ENCODE measurements around the gene BDKRB2.

BDKRB2 gene

DNA sequence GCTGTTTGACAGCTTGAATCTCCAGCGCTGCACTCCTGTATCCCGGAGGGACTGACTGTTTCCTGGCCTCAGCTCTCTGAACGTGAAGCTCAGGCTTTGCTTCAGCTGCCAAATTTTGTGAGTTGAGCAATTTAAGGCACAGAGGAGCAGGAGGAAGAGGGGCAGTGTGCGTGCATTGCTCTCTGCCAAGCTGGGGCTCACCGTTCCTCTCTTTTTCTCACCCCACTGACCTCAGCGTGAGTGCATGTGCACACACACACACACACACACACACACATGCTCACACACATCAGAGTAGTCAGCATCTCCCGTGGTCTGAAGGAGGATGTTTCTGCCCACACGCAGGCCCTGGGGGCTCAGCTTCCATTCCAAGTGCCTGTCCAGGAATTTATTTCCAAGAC lies 27.8 kb upstream of the BDKRB2 start:
- no peak for DNase-seq (ENCODE audit: low spot score)

DNA sequence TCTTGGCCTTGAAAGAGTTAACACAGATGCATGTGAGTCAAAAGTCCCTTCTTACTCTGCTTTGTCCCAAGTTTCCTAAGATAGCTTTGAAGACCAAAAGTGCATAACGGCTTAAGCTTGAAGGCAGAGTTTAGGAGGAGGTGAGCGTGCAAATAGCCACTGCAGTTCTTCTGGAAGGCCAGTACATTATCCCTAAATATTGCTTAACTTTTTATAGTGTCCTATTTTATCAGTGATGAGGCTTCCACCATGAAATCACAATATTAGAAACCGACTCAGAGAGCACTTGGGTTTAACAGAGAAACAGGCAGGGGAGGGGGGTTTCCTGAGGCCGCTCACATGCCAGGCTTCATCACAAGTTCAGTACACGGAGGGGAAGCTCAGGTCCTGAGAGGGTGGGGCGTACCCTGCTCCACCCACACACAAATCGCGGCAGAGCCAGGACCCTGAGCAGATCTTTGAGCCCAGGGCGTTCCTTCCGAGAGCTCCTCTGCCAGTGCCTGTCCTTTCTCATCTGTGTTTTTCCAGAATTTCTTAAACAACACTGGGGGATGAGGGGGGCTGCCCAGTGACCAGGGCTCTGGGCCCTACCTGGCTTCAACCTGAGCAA lies 26.8 kb upstream of the BDKRB2 start:
- DNase-seq (ENCODE audit: low spot score), result no peak

DNA sequence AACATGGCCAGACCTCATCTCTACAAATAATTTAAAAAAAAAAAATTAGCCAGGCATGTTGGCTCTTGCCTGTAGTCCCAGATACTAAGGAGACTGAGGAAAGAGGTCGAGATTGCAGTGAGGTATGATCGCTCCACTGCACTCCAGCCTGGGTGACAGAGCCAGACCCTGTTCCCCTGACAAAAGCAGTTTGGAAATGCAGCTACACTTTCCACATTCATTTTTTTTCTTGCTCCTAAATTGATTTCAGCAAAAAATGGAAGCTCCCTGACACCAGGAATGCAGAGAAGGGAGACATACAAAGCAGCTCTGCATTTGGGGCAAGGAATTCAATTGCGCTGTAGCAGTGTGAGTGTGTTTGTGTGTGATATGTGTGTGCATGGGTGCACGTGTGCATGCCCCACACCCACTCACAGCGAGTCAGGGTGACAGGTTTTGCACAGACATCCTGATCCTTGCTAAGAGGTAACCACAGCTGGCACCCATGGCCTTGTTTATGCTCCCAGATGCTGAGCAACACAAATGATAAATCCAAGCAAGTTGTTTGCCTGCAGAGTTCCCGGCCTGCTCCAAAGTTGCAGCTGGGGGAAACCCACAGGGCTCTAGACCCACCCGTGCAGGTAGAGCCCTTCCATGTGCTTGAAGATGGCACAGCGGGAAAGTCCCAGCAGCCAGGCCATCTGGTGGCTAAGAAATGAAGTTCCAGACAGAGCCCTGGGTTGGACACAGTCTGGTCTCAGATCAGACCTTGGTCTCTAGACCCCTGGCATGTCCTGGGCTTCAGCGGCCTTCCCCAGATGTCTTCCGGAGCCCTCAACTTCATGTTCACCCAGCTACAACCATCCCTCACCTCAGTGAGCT lies 25.9 kb upstream of the BDKRB2 start:
- no peak for DNase-seq (ENCODE audit: low spot score)

DNA sequence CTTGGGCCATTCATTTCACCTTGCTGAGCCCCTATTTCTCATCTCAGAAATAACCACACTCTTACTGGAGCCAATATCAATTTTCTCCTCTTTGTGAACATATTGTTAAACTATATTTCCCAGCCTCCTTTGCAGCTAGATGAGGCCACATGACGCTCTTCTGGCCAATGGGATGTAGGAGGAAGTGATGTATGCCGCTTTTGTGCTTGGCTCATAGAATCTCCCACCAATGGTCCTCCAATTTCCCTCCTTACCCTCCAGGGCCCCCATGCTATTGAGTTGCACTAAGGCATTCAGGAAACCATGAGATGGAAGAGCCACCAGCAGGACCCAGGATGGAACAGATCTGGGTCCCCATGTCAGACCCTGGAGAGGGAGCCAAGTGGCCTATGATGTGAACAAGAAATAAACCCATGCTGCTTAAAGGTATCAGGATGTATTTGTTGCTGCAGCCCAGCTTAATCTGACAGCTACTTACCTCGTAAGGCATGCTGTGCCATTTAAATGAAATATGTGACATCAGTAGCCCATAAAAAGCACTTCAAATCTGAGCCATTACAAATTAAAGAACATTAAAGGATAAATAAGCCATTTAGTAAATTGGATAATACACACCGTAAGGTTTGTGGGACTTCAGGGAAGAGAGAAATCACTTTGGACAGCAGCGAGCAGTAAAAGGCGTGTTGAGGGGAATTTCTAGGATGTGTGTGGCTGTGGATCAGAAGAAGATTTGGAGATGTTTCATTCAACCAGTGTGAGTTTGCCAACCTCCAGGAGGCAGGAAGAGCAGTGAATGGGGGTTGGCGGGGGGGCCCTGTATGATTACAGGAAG lies 24.4 kb upstream of the BDKRB2 start:
- DNase-seq (ENCODE audit: low spot score), result no peak

DNA sequence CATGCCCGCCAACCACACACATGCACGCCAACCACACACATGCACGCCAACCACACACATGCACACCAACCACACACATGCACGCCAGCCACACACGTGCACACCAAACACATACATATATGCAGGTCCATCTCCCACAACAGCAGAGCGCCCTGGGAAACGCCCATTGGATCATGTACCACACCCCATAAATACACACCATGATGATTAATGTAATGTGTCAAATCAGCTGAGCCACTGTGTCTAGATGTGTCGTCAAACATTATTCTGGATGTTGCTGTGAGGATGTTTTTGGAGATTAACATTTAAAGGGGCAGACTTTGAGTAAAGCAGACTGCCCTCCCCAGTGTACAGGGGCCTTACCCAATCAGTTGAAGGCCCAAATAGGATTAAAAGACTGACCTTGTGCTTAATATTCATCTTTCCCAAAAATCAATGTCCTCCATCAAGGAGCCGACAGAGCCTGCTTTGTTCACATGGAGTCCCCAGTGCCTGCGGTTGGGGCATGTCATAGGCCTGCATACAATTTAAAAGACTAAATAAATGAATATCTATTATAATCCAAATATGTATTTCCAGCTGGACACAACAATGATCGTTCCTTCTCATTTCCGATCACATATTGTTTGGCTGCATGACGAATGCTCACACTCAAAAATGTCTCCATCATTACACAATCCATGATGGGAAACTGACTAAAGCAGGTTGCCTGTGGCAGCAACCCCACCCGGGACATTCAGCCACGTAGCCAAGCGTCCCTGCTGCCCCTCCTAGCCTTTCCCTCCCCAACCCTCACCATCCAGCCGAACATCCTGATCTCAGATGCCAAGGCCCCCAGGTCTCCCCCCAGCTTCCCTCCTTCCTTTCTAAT lies 23.2 kb upstream of the BDKRB2 start:
- no peak for DNase-seq (ENCODE audit: low spot score)

DNA sequence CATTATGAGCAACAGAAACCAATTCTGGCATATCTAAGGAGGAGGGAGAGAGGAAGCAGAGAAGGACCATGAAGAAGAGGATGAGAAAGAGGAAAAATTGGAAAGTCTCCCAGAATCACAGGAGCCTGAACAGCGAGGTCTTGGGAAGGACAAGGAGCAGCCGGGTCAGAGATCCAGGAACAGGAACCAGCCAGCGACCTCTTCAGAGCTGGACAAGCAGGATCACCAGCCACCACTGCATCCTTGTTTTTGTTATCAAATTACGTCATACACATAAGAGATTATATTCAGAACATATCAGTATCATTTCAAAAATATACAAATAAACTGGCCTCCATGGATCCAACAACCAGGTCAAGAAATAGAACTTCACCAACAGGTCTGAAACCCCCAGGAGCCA lies 22.1 kb upstream of the BDKRB2 start:
- DNase-seq (ENCODE audit: low spot score), result no peak

DNA sequence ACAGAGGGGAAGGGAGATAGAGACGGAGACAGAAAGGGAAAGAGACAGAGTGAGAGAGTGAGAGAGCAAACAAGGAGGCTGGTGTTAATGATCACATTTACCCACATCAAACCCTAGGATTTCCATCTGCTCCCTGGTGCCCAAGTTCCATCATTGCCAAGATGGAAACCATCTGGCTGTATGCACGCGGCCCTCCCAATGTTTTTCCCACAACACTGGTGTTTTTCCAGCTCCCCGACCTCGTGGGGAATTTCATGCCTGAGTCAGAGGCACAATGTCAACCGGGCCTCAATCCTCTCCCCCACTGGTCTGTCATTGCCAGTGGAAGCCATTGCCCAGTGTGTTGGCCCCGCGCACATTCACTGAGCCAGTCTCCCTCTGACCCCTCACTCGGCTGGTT lies 19.9 kb upstream of the BDKRB2 start:
- DNase-seq (ENCODE audit: low spot score), result no peak

DNA sequence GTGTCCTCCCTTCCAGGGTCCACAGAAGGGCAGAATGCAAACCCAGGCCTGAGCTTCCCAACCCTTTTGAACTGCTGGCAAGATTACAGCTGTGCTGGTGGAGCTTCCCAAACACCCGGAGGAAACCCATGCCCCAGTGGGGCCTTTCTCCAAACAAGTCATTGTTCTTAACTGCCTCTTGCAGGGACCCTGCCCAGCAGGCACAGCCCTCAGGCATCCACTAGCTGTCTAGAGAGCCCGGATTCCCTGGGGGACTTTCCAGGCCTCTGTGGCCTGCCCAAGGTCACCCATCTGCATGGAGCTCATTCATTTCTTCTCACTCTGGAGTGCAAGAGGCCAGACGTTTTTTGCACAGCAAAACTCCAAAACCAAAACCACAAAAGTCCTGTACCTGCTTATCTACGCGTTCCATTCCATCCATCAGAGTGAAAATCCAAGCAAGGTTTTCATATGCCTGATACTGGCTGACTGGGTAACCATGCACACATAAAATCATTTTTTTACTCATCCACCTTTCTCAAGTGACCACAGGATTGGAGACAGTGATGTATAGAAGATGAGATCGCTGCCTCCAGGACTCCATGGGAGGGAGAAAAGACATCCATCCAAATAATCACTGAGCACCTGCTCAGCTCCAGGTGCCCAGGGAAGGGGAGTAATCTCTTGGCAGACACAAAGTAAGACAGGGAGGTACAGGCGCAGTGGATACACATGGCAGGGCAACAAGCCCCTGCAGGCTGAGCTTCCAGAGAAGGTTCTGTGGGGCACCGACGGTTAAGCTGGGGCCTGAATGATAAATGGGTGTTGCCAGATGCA lies 17.2 kb upstream of the BDKRB2 start:
- peak; percentile 18 for DNase-seq (ENCODE audit: low spot score)

DNA sequence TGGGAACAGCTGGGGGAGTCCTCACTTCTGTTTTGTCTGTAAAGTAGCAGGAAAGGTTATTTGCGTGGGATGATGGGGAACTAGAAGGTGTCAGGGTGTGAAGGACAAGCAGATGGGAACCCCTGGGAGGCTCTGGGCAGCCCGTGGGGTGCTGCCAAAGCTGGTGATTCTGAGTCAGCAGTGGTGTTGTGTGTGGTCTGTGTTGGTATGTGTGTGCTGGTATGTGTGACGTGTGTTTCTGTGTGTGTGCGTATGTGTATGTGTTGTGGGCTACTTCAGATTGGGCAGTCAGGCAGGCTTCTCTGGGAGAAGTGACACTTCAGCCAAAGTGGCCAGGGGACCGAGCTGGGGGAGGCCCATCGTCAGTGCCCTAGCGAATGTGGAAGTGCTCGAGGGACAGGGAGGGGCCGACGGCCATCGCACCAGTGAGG lies 15.3 kb upstream of the BDKRB2 start:
- no peak for DNase-seq (ENCODE audit: low spot score)

DNA sequence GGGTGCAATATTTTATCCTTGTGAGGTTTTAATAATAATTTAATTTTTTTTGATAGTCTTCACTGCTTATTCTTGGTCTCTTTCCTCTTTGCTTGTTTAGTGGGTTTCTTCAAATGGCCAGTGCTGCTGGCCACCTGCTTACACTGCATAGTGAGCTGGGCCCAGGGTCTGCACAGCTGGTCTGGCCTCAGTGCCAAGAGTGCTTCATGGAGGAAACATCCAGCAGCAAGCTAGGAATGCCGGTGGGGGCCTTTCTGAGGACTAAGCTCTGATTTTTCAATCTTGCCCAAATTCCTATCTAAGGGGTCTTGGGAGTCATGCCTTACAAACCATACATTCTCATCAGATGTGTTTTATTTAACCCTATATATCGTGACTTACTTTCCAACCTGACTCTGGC lies 13.3 kb upstream of the BDKRB2 start:
- DNase-seq (ENCODE audit: low spot score), result no peak

DNA sequence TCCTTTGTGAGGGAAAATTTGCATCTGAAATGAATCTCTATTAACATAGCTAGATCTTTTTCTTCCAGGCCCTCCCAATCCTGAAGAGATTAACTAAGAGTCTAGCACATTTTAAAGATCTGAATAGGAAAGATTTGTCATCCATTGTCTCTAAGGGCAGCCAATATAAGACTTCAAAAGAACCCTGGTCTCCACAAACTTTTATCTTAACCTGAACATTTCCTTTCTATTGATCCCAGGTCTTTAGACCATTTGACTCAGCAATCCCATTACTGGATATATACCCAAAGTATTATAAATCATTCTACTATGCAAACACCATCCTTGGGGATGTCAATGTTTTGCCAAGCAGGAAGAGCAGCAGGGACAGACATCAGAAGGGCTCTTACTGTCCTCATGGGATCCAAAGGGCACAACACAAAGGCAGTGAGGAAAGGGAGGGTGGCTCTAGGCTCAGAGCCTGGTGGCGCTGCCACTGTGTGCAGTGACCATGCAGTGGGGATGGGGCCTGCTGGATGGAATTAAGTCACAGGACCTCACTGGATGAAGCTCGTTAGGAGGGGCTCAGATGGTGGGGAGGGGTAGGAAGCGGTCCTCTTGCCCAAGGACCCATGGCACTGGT lies 12.7 kb upstream of the BDKRB2 start:
- no peak for DNase-seq (ENCODE audit: low spot score)

DNA sequence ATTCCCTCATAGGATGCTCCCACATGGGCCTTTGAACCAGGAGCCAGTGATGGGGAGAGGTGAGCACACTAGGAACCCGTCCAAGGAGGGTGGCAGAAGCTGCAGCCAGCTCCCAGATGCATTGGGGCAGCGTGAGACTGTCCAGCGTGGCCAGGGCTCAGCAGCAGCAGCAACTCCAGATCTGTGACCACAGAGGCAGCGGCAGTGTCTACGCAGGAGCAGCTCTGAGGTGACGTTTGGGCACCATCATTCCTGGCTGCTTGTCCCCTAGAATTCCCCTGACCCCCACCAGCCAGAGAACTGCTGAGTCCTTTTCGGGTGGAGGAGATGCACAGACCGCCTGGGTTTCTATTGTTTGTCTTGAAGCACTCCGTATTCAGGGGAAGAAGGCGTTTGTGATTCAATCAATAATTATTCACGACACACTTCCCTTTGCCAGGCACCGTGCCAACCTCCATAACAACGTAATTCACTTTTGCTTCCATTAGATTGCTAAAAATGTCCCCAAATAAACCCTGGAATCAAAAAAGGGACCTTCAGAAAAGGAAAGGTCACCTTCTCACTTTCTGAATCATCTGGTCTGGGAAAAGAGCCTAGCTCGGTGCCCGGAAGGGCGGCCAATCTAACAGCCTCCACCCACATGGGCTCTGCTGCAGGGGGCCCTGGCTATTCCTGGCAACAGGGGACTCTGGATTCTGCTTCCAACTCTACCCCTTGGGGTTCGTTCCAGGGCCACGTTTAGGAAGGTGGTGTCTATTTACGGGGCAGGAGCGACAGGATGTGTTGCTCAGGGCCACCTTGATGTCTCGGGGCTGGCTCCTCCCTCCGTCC lies 11.4 kb upstream of the BDKRB2 start:
- peak; percentile 28 for DNase-seq (ENCODE audit: low spot score)

DNA sequence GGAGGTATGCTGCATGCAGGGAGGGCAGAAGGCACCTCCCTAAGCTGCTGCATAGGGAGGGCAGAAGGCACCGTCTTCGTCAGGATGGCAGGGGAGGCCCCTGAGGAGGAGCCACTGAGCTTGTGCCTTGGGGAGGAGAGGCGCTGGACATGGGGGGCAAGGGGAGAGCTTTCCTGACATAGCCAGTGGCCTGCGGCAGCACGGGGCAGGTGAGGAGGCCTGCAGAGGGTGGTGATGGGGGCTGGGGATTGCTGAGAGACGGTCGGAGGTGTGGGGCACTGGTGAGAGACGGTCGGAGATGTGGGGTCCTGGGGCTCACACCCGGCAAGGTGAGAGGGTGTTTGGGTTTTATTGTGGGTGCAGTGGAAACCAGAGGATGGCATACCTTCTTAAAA lies 10.4 kb upstream of the BDKRB2 start:
- DNase-seq (ENCODE audit: low spot score), result no peak

DNA sequence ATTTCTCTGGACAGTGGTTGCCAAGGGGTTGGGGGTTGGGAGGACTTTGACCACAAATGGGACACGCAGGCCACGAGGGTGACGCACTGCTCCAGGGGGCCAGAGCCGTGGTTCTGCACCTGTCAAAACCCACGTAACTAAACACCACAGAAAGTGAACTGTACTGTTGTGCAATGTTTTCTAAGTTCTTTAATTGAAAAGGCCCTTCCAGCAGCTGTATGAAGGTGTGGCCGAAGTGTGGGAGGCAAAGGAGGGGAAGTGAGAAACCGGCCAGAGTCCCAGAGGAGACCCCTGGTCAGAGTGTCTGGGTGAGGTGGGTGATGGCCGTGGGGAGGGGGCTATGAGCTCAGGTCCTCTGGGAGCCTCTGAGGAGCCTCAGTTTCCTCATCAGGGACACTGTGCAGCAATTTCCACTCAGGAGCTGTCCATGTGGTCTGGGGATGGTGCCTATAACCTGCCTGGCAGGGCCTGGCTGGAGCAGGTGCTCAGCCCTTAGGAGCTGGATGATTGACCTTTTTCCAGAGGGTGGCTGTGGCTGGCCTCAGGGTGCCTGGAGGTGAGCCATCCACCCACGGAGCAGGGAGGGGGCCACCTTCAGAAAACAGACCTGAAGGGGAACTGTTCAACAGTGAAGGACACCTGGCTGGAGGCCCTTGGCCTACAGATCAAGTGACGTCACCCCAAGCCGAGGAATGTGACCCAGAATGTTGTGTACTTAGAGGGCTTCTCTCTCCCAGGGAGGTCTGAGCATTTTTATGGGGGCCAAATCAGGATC lies 9.8 kb upstream of the BDKRB2 start:
- DNase-seq (ENCODE audit: low spot score), result no peak

DNA sequence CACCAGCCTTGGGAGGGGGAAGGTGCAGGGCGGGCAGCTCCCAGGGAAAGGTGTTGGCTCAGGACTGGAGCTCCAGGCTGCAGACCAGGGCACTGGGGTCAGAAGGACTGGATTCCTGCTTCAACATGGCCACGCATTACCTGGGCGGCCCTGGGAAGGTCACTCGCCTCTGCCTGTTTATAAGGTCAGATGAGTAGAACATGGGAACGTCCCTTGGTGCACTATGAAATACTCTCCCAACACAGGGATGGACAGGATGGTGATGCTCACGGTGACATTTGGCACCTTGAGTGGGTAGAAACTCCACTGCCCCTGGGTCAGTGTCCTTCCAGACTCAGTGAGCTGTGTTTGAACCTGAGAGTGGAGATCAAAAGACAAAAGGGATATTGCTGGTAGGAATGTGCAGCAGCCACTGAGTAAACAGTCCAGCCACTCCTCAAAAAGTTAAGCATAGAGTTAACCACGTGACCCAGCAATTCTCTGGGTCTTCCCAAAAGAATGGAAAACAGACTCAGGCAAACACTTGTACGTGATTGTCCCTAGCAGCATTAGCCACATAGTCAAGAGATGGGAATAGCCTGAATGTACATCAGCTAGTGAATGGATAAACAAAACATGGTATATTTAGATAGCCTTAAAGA lies 9.1 kb upstream of the BDKRB2 start:
- no peak for DNase-seq (ENCODE audit: low spot score)

DNA sequence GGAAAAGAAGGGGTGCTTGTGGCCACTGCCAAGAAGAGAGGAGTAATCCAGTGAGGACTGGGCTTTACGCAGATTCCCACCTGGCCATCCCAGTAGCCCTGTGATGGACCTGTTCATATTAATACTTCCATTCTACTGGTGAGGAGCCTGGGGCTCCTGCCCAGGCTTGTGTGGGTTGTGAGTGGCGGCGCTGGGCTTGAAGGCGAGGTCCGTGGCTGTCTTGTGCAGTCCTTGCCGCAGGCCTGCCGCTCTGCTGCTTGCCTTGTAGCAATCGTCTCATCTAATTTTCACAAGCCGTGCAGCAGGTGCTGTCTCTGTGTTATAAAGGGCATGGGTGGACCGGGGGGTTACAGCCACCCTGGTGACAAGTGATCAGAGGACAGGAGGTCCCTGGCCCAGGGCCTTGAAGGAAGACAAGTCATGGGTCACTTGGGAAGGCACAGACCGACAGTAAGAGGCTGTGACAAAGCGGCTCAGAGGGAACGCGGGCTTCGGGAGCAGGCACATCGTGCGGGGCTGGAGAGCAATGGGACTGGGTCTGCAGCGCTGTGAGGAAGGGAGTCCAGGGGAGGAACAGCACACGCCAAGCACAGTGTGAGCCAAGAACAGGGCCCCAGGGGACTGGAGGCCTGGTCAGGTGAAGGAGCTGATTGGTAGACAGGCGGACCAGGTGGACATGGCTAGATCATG lies 7.3 kb upstream of the BDKRB2 start:
- DNase-seq (ENCODE audit: low spot score), result no peak

DNA sequence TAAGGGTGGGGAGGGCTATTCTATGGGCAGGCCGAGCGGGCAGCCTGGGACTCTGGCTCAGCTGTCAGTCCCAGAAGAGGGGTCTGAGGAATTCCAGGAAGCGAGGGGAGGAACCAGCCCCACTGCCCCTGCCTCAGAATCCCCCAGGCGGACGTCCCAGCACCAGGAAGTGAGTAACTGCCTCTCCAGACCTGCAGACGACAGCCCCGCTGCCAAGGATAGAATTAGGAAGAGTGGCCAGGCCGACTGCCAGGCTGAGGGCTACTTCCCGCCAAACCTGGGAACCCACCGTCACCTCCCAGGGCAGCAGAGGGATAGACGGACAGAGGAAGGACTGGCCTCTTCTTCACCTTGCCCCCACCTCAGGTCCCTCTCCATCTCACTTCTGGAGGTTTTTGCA lies 6.7 kb upstream of the BDKRB2 start:
- DNase-seq (ENCODE audit: low spot score), result no peak

All from pons (tissue), 1 donor.